Measurements from ENCODE around the gene MTHFR.

MTHFR gene

DNA sequence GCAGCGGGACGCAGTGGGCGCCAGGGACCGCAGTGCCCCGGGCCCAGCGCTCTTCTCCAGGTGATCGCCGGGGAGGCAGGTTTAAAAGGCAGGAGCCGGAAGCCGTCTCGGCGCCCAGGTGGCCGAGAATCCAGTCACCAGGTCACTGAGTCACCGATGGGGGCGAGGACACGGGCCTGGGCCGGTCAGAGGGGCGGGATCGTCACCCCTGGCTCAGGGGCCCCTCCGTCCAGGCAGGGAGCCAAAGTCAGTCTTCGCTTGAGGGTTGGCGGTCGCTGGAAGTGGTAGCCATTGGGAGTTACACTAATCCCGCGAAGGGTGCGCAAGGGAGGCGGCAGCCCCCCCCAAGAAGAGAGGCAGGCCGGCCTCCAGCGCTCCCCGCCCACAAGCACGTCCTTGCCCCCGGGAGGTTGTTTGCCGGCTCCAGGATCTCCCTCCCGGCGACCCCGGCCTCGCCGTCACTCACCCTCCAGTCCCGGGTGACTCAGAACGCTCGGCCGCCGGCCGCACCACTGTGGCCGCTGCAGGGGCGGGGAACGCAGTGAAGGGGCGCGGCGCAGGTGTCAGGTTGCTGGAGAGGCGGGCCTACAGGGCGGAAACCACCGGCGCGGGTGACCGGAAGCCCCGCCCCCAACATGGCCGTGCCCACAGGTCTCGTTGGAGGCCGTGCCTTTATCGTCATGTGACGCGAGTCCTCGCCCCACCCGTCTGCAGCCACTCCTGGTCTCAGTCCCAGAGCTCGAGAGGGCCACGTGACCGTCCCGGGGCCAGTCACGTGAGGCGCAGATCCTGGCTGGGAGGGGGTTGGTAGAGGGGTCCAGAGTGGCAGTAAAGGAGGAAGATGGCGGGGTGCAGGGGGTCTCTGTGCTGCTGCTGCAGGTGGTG lies at the start of gene MTHFR, which contains the start of gene CLCN6:
MTHFR (minus strand) TSS at position 543 of the 885 bp plus-strand sequence. CDS start 2,848 bp downstream, outside the sequence.
CLCN6 (plus strand) TSS at position 770 of the 885 bp plus-strand sequence; CDS start at position 842, 72 bp downstream.
- Mint-ChIP-seq H3K36me3 (ENCODE audit: low read depth) (peaks cover 28% of the 10 kb centered on the region), H3K4me1 (peaks cover 56% of the 10 kb centered on the region), H3K27ac (peak within 1 kb of the TSS; percentile 83 to 94 (median 91)), H3K27me3 (ENCODE audit: low read depth) (no peaks in the 10 kb centered on the region), H3K4me3 (peak within 1 kb of the TSS; percentile 93 to 97 (median 93)), H3K9me3 (no peaks in the 10 kb centered on the region)
- TF ChIP-seq, protein P1, sequence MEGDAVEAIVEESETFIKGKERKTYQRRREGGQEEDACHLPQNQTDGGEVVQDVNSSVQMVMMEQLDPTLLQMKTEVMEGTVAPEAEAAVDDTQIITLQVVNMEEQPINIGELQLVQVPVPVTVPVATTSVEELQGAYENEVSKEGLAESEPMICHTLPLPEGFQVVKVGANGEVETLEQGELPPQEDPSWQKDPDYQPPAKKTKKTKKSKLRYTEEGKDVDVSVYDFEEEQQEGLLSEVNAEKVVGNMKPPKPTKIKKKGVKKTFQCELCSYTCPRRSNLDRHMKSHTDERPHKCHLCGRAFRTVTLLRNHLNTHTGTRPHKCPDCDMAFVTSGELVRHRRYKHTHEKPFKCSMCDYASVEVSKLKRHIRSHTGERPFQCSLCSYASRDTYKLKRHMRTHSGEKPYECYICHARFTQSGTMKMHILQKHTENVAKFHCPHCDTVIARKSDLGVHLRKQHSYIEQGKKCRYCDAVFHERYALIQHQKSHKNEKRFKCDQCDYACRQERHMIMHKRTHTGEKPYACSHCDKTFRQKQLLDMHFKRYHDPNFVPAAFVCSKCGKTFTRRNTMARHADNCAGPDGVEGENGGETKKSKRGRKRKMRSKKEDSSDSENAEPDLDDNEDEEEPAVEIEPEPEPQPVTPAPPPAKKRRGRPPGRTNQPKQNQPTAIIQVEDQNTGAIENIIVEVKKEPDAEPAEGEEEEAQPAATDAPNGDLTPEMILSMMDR (IDR thresholded peaks at IDR 0.05; ENCODE audit: unreplicated experiment in 3 of 3): no peak

DNA sequence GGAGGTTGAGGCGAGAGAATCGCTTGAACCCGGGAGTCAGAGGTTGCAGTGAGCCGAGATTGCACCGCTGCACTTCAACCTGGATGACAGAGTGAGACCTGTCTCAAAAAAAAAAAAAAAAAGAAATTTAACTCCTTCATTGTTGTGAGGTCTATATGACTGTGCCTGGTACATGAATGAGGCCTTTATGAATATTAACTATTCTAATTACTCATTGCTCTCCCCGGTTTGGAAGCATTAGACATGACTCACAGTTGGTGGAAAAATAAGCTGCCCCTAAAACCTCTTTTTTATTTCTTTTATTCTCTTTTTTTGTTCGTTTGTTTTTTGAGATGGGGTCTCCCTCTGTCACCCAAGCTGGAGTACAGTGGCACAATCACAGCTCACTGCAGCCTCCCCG lies 49.7 kb upstream of the MTHFR start:
- Mint-ChIP-seq H3K36me3 (ENCODE audit: low read depth) (no peaks in the 10 kb centered on the region), H3K27ac (no peak overlapping the region), H3K27me3 (ENCODE audit: low read depth) (peaks cover 60% of the 10 kb centered on the region), H3K4me1 (peaks cover 3% of the 10 kb centered on the region), H3K4me3 (no peak overlapping the region), H3K9me3 (no peaks in the 10 kb centered on the region)
- TF ChIP-seq, protein P1 (IDR thresholded peaks at IDR 0.05; ENCODE audit: unreplicated experiment in 3 of 3): no peak

DNA sequence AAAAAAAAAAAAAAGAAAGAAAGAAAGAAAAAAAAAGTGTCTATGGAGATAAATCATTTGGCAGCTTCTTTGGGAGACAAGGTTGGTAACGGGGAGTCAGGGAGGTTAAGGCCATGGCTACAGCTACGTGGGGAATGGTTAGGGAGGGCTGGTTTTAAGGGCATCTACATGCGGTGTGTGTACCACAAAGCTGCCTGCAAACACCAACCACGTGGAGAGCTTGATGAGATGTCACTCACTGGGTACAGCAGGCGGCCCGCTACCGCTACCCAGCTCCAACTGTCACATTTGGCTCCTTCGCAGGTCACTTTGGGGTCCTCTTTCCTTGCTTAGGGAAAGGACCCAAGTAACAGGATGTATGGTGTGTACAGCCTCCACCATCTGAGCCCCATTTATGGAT lies 48.8 kb upstream of the MTHFR start:
- H3K27me3 Mint-ChIP-seq (ENCODE audit: low read depth): peaks cover 52% of the 10 kb centered on the region
- H3K9me3 Mint-ChIP-seq: no peaks in the 10 kb centered on the region
- H3K27ac Mint-ChIP-seq: no peak overlapping the region
- H3K4me1 Mint-ChIP-seq: peaks cover 3% of the 10 kb centered on the region
- H3K36me3 Mint-ChIP-seq (ENCODE audit: low read depth): no peaks in the 10 kb centered on the region
- H3K4me3 Mint-ChIP-seq: no peak overlapping the region
- TF ChIP-seq, protein P1 (IDR thresholded peaks at IDR 0.05; ENCODE audit: unreplicated experiment in 3 of 3): no peak

GRCh38 chr1:11851180-11851579 lies 45.4 kb upstream of the MTHFR start:
- Mint-ChIP-seq H3K36me3 (ENCODE audit: low read depth) (peaks cover 9% of the 10 kb centered on the region), H3K4me1 (peaks cover 17% of the 10 kb centered on the region), H3K27ac (no peak overlapping the region), H3K27me3 (ENCODE audit: low read depth) (peaks cover 18% of the 10 kb centered on the region), H3K9me3 (no peaks in the 10 kb centered on the region), H3K4me3 (no peak overlapping the region)
- TF ChIP-seq, protein P1 (IDR thresholded peaks at IDR 0.05; ENCODE audit: unreplicated experiment in 3 of 3): no peak

DNA sequence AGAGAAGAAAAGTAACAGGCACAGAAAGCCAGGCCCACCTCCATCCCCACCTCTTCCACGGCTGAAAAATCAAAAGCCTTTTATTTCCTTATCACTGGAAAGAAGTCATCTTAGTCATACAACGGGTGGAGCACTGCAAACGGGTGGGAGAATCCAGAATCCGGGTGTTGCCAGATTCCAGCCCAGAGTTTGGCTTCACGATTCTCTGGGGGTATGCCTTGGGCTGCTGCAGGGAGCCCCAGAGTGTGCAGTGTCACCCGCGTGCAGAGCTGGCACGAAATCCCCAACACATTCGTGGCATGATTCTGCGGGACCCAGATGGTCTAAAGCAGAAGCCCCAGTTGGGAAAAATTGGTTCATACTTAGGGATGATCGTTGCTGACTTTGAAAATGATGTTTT lies 44.4 kb upstream of the MTHFR start:
- Mint-ChIP-seq H3K4me3 (no peak overlapping the region), H3K36me3 (ENCODE audit: low read depth) (peaks cover 16% of the 10 kb centered on the region), H3K4me1 (peaks cover 23% of the 10 kb centered on the region), H3K27ac (no peak overlapping the region), H3K9me3 (no peaks in the 10 kb centered on the region), H3K27me3 (ENCODE audit: low read depth) (peaks cover 16% of the 10 kb centered on the region)
- TF ChIP-seq, protein P1 (IDR thresholded peaks at IDR 0.05; ENCODE audit: unreplicated experiment in 3 of 3): no peak

DNA sequence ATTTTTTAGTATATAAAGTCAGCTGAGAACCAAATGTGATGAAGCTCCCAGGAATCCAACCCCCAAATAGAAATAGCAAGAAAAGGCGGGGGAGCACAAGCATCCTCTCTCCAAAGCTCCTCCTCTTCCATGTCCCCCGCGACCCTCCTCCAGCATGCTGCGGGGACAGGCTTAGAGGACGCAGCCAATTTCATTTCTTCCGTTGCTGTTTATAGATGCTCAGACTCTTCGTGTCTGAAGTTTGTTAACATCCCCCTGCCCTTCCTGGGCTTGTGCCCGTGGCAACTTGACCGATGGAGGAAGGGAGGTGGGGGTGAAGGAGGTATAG lies 42.6 kb upstream of the MTHFR start:
- H3K4me1 Mint-ChIP-seq: peaks cover 23% of the 10 kb centered on the region
- H3K9me3 Mint-ChIP-seq: no peaks in the 10 kb centered on the region
- no peak overlapping the region for H3K27ac Mint-ChIP-seq
- peaks cover 28% of the 10 kb centered on the region for H3K36me3 Mint-ChIP-seq (ENCODE audit: low read depth)
- H3K27me3 Mint-ChIP-seq (ENCODE audit: low read depth): peaks cover 4% of the 10 kb centered on the region
- TF ChIP-seq, protein P1 (IDR thresholded peaks at IDR 0.05; ENCODE audit: unreplicated experiment in 3 of 3): no peak
- H3K4me3 Mint-ChIP-seq: no peak overlapping the region

Measured in nephron (organoid).